IMR-90 (cell line): ENCODE data around the gene RIPK1. TPM values are rescaled to one million over a fixed set of nuclear protein-coding genes. Genes with fewer than 3 reads are reported as not detected.

ENCODE experiments used
- ATAC-seq: fragments of 200-7000 bp; cut with Tn5 transposase; 2 replicates; pipeline ENCODE4 v1.9.1; 2020; ENCODE audit warnings: low read depth, mild to moderate bottlenecking, moderate library complexity
- BruUV-seq: library from RNA; stranded (reverse); fragments of 400-500 nt; replicated peaks from 2 replicates; lab custom pipeline; 2021; lab: Mats Ljungman, UMichigan
- CTCF ChIA-PET: fragments of 300-600 bp; formaldehyde crosslinking; extraction: SDS; loops from one replicate; lab custom pipeline; 2021; ENCODE audit warnings: antibody characterized with exemption; lab: Yijun Ruan, JAX
- POLR2A ChIA-PET: fragments of 300-600 bp; sonication (Branson Sonifier 250); formaldehyde crosslinking; loops from one replicate; lab custom pipeline; 2022; ENCODE audit warnings: antibody characterized with exemption; ENCODE audit not compliant: unreplicated experiment; lab: Charles Lee
- DNase-seq: peaks from one replicate; pipeline ENCODE4 v3.0.0; 2013
- H2AFZ ChIP-seq: replicated peaks from 2 replicates; pipeline ENCODE3; 2013; ENCODE audit warnings: low read length, mild to moderate bottlenecking; ENCODE audit not compliant: poor library complexity
- H2AK5ac ChIP-seq: 2 replicates; pipeline ENCODE4 v1.6.1; 2013; ENCODE audit warnings: low read depth, low read length, inconsistent platforms
- H2AK9ac ChIP-seq: replicated peaks from 2 replicates; pipeline ENCODE3; 2013; ENCODE audit warnings: mild to moderate bottlenecking, low read depth, low read length, moderate library complexity; ENCODE audit not compliant: poor library complexity
- H2BK120ac ChIP-seq: 2 replicates; pipeline ENCODE4 v1.6.1; 2013; ENCODE audit warnings: low read depth, low read length, inconsistent platforms
- H2BK15ac ChIP-seq: 3 replicates; pipeline ENCODE4 v1.6.1; 2013; ENCODE audit warnings: low read depth, low read length, inconsistent platforms
- H2BK20ac ChIP-seq: 2 replicates; pipeline ENCODE4 v1.6.1; 2013; ENCODE audit warnings: low read depth, mild to moderate bottlenecking, inconsistent platforms, low read length, moderate library complexity
- H2BK5ac ChIP-seq: 2 replicates; pipeline ENCODE4 v1.6.1; 2013; ENCODE audit warnings: mild to moderate bottlenecking, low read depth, low read length, inconsistent platforms; ENCODE audit not compliant: poor library complexity, severe bottlenecking
- H3K14ac ChIP-seq: replicated peaks from 2 replicates; pipeline ENCODE4 v1.6.1; 2013; ENCODE audit warnings: low read depth, low read length, inconsistent platforms
- H3K18ac ChIP-seq: 2 replicates; pipeline ENCODE4 v1.6.1; 2013; ENCODE audit warnings: low read depth, low read length, control low read depth
- H3K23ac ChIP-seq: 2 replicates; pipeline ENCODE4 v1.6.1; 2013; ENCODE audit warnings: low read depth, low read length, inconsistent platforms
- H3K27ac ChIP-seq: 2 replicates; pipeline ENCODE4 v1.5.1; 2013; ENCODE audit warnings: mild to moderate bottlenecking, control low read depth, low read length; ENCODE audit not compliant: insufficient read depth
- H3K27me3 ChIP-seq: 2 replicates; pipeline ENCODE4 v1.6.1; 2013; ENCODE audit warnings: low read length; ENCODE audit not compliant: control insufficient read depth, insufficient read depth
- H3K36me3 ChIP-seq: 2 replicates; pipeline ENCODE4 v1.6.1; 2013; ENCODE audit warnings: low read length, mixed read lengths; ENCODE audit not compliant: control insufficient read depth, insufficient read depth
- H3K4ac ChIP-seq: 2 replicates; pipeline ENCODE4 v1.6.1; 2013; ENCODE audit warnings: low read depth, low read length, inconsistent platforms
- H3K4me1 ChIP-seq: 2 replicates; pipeline ENCODE4 v1.6.1; 2013; ENCODE audit warnings: low read length, mixed read lengths; ENCODE audit not compliant: control insufficient read depth, insufficient read depth
- H3K4me2 ChIP-seq: 2 replicates; pipeline ENCODE4 v1.6.1; 2013; ENCODE audit warnings: low read depth, mild to moderate bottlenecking, control low read depth, low read length, moderate library complexity
- H3K4me3 ChIP-seq: 2 replicates; pipeline ENCODE4 v1.5.1; 2013; ENCODE audit warnings: low read depth, mild to moderate bottlenecking, control low read depth, low read length, moderate library complexity; ENCODE audit not compliant: insufficient read depth
- H3K56ac ChIP-seq: 2 replicates; pipeline ENCODE4 v1.6.1; 2013; ENCODE audit warnings: low read length, inconsistent platforms; ENCODE audit not compliant: insufficient read depth; ENCODE audit errors: extremely low read depth
- H3K79me1 ChIP-seq, 2 experiments: 2 replicates each; pipeline ENCODE4 v1.6.1; 2013; ENCODE audit warnings: low read length in 2 of 2, inconsistent platforms in 1 of 2, low read depth in 1 of 2
- H3K9ac ChIP-seq: 2 replicates; pipeline ENCODE4 v1.6.1; 2013; ENCODE audit warnings: low read depth, low read length, control low read depth
- H3K9me1 ChIP-seq: 2 replicates; pipeline ENCODE4 v1.6.1; 2013; ENCODE audit warnings: low read length, inconsistent platforms; ENCODE audit not compliant: insufficient read depth
- H3K9me3 ChIP-seq: 2 replicates; pipeline ENCODE4 v1.6.1; 2013; ENCODE audit warnings: low read length; ENCODE audit not compliant: control insufficient read depth, insufficient read depth
- H4K20me1 ChIP-seq: 2 replicates; pipeline ENCODE4 v1.6.1; 2013; ENCODE audit warnings: low read length, inconsistent platforms; ENCODE audit not compliant: insufficient read depth
- H4K5ac ChIP-seq: 2 replicates; pipeline ENCODE4 v1.6.1; 2013; ENCODE audit warnings: mild to moderate bottlenecking, low read depth, low read length, control low read depth
- H4K8ac ChIP-seq, 2 experiments: 2 replicates each; pipeline ENCODE4 v1.6.1; 2013; ENCODE audit warnings: low read depth in 2 of 2, low read length in 2 of 2, control low read depth in 1 of 2, inconsistent platforms in 1 of 2
- H4K91ac ChIP-seq: 2 replicates; pipeline ENCODE4 v1.6.1; 2013; ENCODE audit warnings: low read depth, low read length, inconsistent platforms; ENCODE audit not compliant: insufficient read depth
- BHLHE40 ChIP-seq: fragments of 150-350 bp; IDR thresholded peaks from 2 replicates; pipeline ENCODE4 v1.6.1; 2016; ENCODE audit warnings: mild to moderate bottlenecking, low read depth, low read length
- CHD1 ChIP-seq: IDR thresholded peaks from 2 replicates; pipeline ENCODE4 v1.6.1; 2012; ENCODE audit warnings: low read depth, low read length, improper control_type of control experiment
- CTCF ChIP-seq: conservative IDR thresholded peaks from 2 replicates; pipeline ENCODE4 v1.5.1; 2012; ENCODE audit warnings: mild to moderate bottlenecking, low read depth, low read length, improper control_type of control experiment
- ELK1 ChIP-seq: fragments of 150-350 bp; IDR thresholded peaks from 2 replicates; pipeline ENCODE4 v1.6.1; 2016; ENCODE audit warnings: low read depth, mild to moderate bottlenecking, low read length, moderate library complexity, borderline replicate concordance
- FOS ChIP-seq: fragments of 150-350 bp; IDR thresholded peaks from 2 replicates; pipeline ENCODE4 v1.6.1; 2016; ENCODE audit warnings: low read depth, low read length
- MAZ ChIP-seq: IDR thresholded peaks from 2 replicates; pipeline ENCODE4 v1.6.1; 2012; ENCODE audit warnings: low read depth, mild to moderate bottlenecking, low read length, improper control_type of control experiment, moderate library complexity, borderline replicate concordance
- NFE2L2 ChIP-seq: fragments of 150-350 bp; IDR thresholded peaks from 2 replicates; pipeline ENCODE4 v1.6.1; 2016; ENCODE audit warnings: low read depth, mild to moderate bottlenecking, low read length
- POLR2A ChIP-seq: IDR thresholded peaks from 2 replicates; pipeline ENCODE4 v1.6.1; 2012; ENCODE audit warnings: mild to moderate bottlenecking, low read depth, low read length
- RAD21 ChIP-seq: IDR thresholded peaks from 2 replicates; pipeline ENCODE4 v1.6.1; 2012; ENCODE audit warnings: low read length, improper control_type of control experiment
- RFX5 ChIP-seq: IDR thresholded peaks from 2 replicates; pipeline ENCODE4 v1.8.0; 2012; ENCODE audit warnings: low read depth, mild to moderate bottlenecking, low read length, moderate library complexity
- SMC3 ChIP-seq: fragments of 150-350 bp; IDR thresholded peaks from 2 replicates; pipeline ENCODE4 v1.6.1; 2016; ENCODE audit warnings: low read depth, mild to moderate bottlenecking, antibody characterized with exemption, low read length, moderate library complexity
- USF2 ChIP-seq: fragments of 150-350 bp; IDR thresholded peaks from 2 replicates; pipeline ENCODE4 v1.6.1; 2017; ENCODE audit warnings: mild to moderate bottlenecking, antibody characterized with exemption, low read length, low read depth
- dilution Hi-C: fragments of 300-500 bp; cut with HindIII; formaldehyde crosslinking; loops from one replicate; pipeline ENCODE4 v1.14.3; 2018; ENCODE audit warnings: low sequenced_read_pairs; ENCODE audit not compliant: unreplicated experiment
- in situ Hi-C: fragments of 300-500 bp; cut with MboI; formaldehyde crosslinking; loops from 3 replicates; pipeline ENCODE4 v1.14.3; 2019; ENCODE audit warnings: low sequenced_read_pairs, inconsistent platforms, mixed read lengths
- intact Hi-C: fragments of 100-400 bp; cut with micrococcal nuclease; formaldehyde crosslinking; loops from 2 replicates; pipeline ENCODE4 v1.10.0; 2022
- polyA plus RNA-seq, 3 experiments: library from polyadenylated mRNA; depleted of rRNA; stranded (reverse); fragments of >200 nt; gene quantifications; 2 replicates each; pipeline ENCODE4 v1.2.3, GENCODE V29; 2012; ENCODE audit warnings: low replicate concordance in 1 of 3
- total RNA-seq: library from RNA; depleted of rRNA; stranded (reverse); fragments of >200 nt; gene quantifications from 2 replicates; pipeline ENCODE4 v1.2.3, GENCODE V29; 2012

The RIPK1 gene
- total and polyA plus RNA-seq, 2 of the 4 experiments (the other 2 are of a cell fraction): 12.6 to 25.6 TPM

- TF ChIP-seq FOS: no peak
- no peak for TF ChIP-seq NFE2L2
- TF ChIP-seq BHLHE40: no peak
- TF ChIP-seq RAD21: no peak
- no peak for TF ChIP-seq CHD1
Observed at GRCh38 chr6:3140201-3140600, 71.9 kb downstream of the RIPK1 start (continued).

GRCh38 chr6:3142536-3142935 is 74.2 kb downstream of the RIPK1 start:
- dilution Hi-C loops (no loop called here), intact Hi-C loops (no loop called here), in situ Hi-C loops (loop anchor here (25.0 kb wide), 1 partner anchor 595 kb away; no protein-coding TSS in a partner anchor)
- H4K8ac ChIP-seq: no peak overlapping the region
- no peak overlapping the region for H3K14ac ChIP-seq
- no peak overlapping the region for H2BK15ac ChIP-seq
- no peak overlapping the region for H2BK120ac ChIP-seq
- H3K23ac ChIP-seq: no peak overlapping the region
- POLR2A ChIA-PET: no interaction called here
- no peak overlapping the region for H2AFZ ChIP-seq
- no peak overlapping the region for H3K4me2 ChIP-seq
- no peak overlapping the region for H3K56ac ChIP-seq
- H3K4me1 ChIP-seq: peaks cover 8% of the 10 kb centered on the region
- H2AK9ac ChIP-seq: no peak overlapping the region
- no peaks in the 10 kb centered on the region for H3K27me3 ChIP-seq
- H3K4me3 ChIP-seq: no peak overlapping the region
- no peak overlapping the region for H3K18ac ChIP-seq
- no peaks in the 10 kb centered on the region for H3K9me3 ChIP-seq
- no peaks in the 10 kb centered on the region; a peak in 1 of 4 replicates for H3K79me1 ChIP-seq
- no peak for DNase-seq
- BruUV-seq: no TSS peak
- H3K27ac ChIP-seq: no peak overlapping the region
- CTCF ChIA-PET: no interaction called here
- no peak overlapping the region for H3K4ac ChIP-seq
- no peak overlapping the region for H3K9ac ChIP-seq
- TF ChIP-seq CTCF (no peak), FOS (no peak), RFX5 (no peak), USF2 (no peak), MAZ (no peak), NFE2L2 (no peak), RAD21 (no peak), ELK1 (no peak), SMC3 (no peak), BHLHE40 (no peak), POLR2A (no peak)
- no peak overlapping the region for H4K5ac ChIP-seq
- peaks cover 11% of the 10 kb centered on the region for H3K36me3 ChIP-seq
- peaks cover 10% of the 10 kb centered on the region; the same call in 1 of the 2 replicates for H3K9me1 ChIP-seq
- H2BK20ac ChIP-seq: no peak overlapping the region
- H4K91ac ChIP-seq: no peak overlapping the region
- H4K20me1 ChIP-seq: no peaks in the 10 kb centered on the region
- no peak overlapping the region for H2BK5ac ChIP-seq
- no peak for ATAC-seq
- no peak overlapping the region for H2AK5ac ChIP-seq
